Measurements from ENCODE around the gene TSPAN31.

The TSPAN31 gene

DNA sequence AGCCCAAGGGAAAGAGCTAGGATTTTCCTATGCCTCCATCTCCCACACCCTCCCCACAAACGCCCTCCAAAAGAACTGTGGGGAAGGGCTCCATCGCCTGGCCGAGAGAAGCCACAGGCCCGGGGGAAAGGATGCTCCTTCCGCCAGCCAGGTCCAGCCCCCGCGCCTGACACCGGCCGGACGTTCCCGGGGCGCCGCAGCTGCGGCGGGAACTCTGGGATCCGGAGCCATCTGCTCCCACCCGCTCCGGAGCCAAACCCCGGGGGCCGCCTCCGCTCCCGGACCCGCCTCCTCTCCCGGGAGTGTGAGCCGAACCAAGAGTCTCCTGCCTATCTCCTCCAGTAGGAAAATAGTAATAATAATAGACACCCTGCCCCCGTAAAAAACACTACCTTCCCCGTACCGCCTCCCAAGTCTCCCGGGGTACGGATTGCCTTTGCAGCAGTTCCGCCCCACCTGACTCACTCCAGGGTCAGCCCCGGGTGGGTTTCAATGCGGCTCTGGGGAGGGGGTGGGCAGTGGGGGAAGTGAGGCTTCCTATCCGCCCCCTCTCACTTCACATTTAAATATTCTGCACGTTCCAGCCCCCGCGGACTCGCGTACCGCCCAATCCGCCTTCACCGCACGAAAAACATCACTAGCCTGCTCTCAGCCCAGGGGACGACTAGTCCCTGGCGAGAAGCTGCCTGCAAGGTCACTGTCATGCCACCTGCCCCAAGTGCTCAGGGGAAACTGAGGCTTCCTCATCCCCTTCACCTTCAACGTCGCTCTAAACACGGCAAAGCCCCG, 8.7 kb upstream of the TSPAN31 start:
- DNase-seq (ENCODE audit: low read depth, low spot score), result no peak

DNA sequence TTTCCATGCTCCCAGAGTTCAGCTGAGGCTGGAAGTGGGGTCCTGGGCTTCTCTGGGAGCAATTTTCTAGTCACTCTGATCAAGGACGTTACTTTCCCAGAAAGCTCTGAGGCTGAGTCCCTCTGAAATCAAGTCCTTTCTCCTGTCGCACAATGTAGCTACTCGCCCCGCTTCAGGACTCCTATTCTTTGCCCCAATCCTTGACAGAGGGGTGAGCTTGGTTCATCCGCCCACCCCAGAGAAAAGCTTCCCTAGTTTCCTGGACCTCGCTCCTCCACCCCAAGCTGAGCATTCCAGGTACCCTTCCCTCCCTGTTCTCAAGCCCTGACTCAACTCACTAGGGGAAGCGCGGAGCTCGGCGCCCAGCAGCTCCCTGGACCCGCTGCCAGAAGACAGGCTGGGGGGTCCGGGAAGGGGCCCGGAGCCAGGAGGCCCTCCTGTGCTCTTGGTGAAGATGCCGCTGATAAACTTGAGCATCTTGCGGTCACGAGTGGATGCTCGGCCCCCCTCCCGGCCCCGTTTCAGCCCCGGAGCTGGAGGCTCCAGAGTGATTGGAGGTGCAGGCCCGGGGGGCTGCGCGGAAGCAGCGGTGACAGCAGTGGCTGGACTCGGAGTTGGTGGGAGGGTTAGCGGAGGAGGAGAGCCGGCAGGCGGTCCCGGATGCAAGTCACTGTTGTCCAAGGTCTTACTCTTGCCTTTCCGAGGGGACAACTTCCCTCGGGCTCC, 7.9 kb upstream of the TSPAN31 start:
- DNase-seq (ENCODE audit: low read depth, low spot score), result no peak

DNA sequence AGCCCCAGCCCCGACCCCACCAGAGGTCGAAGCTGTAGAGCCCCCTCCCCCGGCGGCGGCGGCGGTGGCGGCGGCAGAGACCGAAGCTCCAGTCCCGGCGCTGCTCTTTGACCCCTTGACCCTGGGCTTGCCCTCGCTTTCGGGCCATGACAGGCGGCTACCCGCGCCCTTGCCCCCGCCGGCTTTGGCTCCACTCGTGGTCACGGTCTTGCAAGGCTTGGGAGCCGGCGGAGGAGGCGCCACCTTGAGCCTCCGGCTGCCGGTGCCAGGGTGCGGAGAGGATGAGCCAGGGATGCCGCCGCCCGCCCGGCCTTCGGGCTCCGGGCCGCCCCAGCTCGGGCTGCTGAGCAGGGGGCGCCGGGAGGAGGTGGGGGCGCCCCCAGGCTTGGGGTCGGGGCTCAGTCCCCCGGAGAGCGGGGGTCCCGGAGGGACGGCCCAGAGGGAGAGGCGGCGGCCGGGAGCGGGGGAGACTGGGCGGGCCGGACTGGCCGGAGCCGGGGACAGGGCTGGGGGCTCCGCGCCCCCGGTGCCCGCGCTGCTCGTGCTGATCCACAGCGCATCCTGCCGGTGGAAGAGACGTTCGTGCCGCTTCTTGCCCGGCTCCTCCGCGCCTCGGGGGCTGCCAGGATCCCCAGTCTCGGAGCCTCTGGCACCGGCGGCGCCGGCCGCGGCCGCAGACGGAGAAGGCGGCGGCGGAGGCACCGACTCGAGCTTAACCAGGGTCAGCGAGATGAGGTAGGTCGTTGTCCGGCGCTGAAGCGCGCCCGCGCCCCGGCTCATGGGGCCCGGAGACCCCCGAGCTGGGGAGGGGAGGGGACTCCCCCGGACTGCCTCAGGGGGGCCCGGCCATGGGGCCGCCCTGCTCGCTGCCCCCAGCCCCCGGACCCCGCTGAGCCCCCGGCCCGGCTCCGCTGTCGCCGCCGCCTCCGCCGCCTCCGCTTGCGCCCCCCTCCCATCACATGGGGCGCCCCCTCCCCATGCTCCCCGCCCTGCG, 7.1 kb upstream of the TSPAN31 start:
- DNase-seq (ENCODE audit: low read depth, low spot score), result no peak

DNA sequence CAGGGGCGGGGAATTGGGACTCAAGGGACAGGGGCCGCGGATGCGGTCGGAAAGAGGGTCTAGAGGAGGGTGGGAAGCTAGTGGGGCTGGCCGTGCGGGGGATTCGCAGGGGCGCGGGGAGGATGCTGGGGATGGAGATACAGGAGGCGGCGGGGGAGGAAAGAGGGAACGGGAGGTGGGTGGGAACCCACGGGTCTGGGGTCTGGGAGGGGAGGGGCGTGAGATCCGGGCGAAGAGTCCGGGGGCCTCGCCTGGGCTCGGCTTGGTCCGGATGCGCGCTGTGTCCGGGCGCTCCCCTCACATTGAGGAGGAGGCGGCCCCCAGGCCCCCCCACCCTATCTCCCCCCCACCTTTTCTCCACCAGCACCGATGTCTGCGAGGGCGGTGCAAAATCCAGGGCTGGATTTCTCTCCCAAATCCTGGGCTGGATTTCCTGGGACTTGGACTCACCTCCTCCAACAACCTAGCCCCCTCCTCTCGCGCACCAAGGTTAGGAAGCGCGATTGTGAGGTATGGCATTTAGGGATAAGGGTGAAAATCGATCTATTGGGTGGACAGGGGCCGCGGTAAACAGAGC, 6.1 kb upstream of the TSPAN31 start, which contains the start of gene AGAP2:
TSS of gene AGAP2 (minus strand) at position 82 of the 577 bp plus-strand sequence. CDS start 496 bp downstream, outside the sequence.
- no peak for DNase-seq (ENCODE audit: low read depth, low spot score)

DNA sequence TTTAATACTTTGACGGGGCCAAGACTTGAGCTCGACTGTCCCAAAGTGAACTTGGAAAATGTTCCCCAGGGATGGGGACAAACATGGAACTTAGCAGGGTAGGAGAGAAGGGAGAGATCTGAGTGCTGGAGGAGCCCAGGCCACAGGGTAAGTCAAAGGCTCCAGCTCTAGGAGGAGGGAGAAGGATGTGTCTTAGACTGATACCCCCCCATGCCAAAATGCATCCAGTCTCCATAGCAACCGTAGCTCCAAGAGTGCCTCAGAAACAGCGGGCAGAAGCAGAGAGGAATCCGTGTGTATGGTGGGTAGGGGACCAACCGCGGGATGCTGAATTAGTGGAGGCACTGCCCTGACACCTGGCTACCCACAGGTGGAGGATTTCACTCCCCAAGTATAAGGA, 5.5 kb upstream of the TSPAN31 start:
- no peak for DNase-seq (ENCODE audit: low read depth, low spot score)

DNA sequence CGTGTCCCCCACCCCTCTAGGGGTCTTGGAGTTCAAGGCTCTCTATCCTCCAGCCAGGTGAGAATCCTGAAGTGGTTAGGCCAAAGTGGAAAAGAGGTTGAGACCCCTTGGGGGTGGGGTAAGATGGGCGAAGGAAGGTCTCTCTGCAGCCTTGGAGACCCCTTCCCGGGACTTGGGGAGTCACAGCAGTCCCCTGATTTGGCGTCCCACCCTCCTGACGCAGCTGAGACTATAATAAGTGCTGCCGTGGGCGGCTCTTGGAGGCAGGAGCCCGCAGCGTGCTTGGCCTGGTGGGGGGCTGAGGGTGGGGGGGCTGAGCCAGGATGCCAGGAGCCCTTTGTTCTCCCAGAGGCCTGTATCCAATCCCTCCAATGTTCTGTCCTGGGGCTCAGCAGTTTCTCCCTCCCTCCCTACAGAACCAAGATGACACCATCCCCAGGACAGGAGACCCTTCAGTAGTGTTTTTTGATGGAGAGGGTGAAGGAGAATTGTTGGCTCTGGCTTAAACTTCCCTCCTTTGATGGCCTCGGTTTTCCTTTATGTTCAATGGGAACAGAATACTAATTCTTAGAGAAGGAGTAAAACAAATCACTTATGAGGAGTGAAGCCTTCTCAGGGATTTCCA, 4.8 kb upstream of the TSPAN31 start:
- DNase-seq (ENCODE audit: low read depth, low spot score), result no peak

DNA sequence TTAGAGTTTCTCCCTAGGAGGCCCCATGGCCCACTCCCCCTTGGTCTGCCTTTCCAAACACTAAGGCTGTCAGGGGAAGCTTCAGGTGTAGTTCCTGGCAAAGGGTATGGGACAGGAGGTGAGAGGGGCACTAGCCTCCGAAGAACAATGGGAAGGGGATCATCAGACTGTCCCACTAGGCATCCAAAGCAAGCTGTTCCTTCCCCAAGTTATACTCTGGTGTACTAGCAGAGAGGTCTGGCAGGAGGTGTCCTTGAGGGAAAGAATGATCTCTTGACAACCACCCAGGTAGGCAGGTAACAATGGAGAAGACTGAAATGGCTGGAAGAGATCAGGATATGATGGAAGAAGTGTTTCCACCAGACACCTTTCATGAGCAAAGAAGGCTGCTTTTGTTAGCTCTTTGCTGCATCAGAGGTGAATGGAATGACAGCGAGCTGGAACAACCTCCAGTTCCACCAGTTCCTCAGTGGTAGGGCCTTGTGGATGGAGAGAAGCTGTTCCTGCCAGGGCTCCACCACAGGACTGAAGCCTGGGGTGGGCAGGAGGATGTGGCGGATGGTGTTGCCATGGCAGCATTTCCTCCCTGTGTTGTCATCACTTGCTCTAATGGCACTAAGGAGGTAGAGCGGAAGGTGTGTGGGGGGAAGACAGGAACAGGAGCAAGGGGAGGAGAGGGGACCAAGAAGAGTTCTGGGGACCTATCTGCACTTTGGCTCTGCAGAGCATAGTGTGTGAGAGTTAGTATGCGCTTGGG, 4.0 kb upstream of the TSPAN31 start:
- no peak for DNase-seq (ENCODE audit: low read depth, low spot score)

DNA sequence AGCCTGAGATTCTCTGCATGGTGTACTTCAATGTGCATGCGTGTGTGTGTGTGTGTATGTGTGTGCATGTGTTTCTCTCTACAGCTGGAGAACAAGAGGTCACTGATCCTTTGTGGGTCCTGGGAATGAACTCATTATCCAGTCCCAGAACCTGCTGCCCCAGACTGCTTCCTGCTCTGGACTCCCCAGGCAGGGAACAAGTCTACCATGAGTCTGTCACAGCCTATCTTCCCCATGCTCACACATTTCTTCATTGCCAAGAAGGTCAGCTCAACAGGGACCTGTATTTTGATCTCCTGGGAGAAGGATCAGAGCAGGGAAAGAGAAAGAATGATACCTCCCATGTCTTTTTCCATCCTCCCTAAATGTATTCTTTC, 3.4 kb upstream of the TSPAN31 start:
- DNase-seq (ENCODE audit: low read depth, low spot score), result no peak

DNA sequence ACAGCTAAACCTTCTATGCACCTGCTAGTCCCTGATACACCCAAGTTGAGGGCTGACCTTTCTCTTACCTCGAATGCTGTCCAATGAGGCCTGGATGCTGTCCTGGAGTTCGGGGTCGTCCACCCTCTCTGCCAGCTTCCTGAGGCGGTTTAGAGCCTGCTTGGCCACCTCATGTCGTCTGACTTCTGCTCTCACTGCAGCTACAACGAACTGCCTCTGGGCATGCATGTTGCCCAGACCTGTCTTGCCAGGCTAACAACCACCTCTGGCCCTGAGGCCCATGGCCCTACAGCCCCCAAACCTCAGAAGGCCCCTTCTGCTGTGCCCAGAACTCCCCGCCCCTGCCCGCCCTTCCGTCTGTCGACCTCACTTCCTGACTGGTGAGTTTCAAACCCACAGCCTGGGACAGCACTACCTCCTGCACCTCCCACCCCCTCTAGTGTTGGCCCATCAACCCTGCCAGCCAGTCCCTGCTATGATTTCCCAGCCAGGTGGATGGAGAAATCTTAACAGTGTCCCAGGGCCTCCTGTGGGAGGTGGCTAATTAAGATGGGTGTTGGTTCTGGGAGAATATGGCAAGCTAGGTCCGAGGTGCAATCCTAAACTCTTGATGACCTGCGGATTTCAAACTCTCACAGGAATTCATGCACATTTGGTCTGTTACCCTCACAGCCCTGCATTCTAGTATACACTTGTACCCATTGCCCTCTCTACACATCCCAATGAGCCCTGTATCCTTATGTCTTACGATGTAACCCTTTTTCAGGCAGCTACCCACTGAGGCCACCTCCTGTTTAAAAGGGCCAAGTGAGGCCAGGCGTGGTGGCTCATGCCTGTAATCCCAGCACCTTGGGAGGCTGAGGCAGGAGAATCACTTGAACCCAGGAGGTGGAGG, 2.7 kb upstream of the TSPAN31 start:
- DNase-seq (ENCODE audit: low read depth, low spot score), result no peak

DNA sequence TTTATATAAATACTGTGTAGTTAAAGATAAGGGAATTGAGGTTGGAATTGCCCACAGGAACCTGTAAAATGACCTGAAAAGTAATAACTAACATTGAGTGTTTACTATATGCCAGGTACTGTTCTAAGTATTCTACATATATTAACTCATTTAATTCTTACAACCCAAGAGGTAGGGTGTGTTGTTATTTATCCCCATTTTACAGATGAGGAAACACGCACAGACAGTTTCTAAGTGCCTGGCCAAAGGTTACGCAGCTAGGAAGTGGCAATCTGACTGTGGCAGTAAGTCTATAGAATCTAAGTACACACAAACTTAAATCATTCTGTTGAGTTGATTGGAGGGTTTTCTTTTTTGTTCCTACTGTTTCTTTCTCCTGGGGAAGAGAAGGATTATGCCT, 1.1 kb upstream of the TSPAN31 start:
- no peak for DNase-seq (ENCODE audit: low read depth, low spot score)

DNA sequence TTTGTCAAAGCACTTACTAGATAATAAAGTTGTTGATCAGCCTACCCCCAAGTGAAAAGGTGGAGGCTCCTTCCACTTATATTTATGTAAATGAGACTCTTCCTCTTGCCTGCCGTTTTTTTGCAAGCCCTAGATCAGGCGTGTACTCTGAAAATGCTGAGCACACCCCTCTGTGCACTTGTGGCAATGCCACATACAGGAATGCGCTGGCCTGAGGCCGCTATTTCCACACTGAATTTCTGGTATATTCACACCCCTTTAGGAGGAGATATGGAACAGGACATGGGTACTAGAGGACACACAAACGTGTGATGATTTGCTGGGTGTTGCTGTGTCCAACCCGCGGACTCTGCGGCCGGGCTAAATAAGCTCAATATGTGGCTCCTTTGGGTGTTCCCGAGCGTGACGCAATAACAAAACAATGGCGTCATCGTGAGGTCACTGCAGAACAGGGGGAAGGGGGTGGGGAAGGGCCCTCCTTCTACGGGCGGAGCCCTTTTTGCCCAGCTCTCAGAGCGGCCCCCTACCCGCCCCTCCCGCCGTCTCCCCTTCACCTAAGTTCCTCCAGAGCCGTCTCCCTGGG, 554 bp upstream of the TSPAN31 start:
- DNase-seq (ENCODE audit: low read depth, low spot score), result no peak

DNA sequence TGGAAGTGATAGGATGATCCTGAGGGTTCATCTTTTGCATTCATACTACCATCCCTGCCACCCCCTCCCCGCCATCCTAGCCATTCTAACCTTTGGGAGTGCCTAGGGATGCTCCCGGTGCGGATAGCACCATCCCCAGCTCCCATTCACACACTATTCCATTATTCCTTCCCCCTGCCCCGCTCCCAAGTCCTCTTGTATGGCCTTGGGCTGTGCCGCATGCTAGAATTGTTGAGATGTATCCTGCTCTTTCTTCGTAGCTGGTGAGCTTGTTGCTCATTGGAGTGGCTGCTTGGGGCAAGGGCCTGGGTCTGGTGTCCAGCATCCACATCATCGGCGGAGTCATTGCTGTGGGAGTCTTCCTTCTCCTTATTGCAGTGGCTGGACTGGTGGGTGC, 644 bp downstream of the TSPAN31 start:
- DNase-seq (ENCODE audit: low read depth, low spot score), result no peak

DNA sequence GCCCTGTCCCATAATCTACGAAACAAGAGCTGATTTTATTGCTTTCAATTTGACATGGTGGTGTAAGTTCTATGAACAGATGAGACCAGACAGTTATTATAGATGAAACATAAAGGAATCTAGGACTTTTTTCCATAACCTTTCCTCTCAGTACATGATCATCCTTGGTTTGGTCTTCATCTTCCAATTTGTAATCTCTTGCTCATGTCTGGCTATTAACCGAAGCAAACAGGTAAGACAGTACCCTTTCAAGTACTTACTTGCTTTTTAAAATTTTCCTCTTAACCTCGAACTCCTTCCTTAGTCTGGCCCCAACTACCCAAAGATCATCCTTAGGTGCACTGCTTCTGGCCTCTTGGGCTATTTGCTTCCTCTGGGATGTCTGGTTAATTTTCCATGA, 1.2 kb downstream of the TSPAN31 start:
- no peak for DNase-seq (ENCODE audit: low read depth, low spot score)

DNA sequence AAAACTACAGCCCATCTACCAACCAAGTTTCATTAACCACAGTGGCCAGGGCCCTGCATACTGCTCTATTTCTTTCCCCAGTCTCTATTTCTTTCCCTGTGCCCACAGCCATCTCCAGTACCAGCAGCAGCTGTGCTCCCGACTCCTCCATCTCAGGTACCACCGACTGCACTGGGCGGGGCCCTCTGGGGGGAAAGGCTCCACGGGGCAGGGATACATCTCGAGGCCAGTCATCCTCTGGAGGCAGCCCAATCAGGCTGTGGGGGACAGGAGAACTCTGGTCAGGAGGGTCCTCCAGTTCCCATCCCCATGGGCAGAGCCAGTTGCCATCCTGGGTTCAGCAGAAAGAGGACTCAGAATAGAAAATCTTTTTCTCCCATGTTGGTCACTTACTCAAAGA, 4.2 kb downstream of the TSPAN31 start:
- no peak for DNase-seq (ENCODE audit: low read depth, low spot score)

DNA sequence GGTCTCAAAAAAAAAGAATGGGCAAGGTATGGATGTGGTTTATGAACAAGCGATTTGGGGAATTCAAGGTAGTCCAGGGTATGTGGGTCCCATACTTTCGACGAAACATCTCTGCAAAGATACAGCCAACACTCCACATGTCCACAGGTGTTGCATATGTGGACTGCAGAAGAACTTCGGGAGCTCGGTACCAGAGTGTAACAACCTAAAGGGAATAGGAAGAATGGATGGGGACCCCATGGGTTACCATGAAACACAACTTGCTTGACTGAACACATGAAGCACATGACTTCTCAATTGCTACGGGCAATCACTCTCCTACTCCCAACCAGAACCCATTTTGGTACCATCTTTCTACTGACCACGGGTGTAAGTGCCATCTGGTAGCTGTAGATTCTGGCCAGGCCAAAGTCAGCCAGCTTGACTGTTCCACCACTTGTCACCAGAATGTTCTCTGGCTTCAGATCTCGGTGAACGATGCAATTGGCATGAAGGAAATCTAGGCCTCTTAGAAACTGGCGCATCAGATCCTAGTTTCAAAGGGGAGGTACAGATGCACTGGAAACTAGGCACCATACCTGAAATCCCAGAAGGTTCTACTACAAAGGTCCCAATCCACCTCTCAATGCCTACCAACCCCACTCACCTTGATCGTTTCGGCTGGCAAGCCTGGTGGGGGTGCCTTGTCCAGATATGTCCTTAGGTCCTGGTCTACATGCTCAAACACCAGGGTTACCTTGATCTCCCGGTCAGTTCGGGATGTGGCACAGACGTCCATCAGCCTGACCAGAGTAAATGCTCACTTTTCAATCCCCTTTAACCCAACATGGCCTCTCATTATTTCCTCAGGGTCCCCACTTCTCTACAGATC, 6.0 kb downstream of the TSPAN31 start:
- DNase-seq (ENCODE audit: low read depth, low spot score), result no peak

DNA sequence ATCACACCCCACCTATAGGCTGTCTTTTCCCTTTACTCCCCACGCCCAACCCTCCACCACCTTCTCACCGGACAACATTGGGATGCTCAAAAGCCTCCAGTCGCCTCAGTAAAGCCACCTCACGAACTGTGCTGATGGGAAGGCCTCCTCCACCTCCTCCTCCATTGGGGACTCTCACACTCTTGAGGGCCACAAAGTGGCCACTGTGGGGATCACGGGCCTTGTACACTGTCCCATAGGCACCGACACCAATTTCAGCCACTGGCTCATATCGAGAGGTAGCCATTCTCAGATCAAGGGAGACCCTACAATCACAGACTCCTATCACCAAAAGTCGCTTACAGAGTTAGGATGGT, 6.6 kb downstream of the TSPAN31 start:
- DNase-seq (ENCODE audit: low read depth, low spot score), result no peak

DNA sequence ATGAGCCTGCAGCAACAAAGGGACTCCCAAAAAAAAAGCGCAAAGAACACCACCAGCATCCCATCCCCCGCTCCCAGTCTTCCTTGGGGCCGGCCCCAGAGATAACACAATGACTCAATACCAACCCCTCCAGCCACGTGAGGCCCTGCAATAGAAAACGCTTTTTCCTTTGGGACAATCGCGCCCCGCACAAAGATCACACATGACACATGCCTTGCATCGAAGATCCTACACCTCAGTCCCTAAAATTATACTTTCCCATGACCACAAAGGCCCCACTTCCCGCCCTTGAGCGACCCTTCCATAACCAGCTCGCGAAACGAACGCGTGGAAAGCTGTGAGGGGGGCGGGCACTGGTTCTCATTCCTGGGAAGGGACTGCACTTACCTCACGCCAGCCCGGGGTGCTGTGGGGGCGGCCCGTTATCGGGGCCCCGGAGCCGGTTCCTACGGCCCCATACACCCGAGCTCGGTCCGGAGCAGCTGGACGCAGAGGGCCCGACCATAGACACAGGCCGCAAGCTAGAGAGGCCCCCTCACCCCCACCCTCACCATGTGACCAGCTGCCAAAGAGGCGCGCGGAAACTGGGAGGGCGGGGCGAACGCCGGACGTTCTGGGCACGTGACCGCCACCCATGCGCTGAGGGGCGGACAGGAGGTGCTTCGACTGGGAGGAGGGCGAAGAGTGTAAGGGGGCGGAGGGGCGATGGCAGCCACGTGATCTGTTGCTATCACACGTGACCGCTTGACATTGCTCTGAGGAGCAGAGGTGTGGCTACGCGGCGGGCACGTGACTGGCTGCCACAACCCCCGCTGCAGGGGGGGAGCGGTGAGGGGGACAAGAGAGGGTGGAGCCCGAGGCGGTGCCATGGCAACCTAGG, 7.2 kb downstream of the TSPAN31 start, which contains the start of gene CDK4:
TSS of gene CDK4 (minus strand) at position 523 of the 880 bp plus-strand sequence. CDS start 593 bp downstream, outside the sequence.
- DNase-seq (ENCODE audit: low read depth, low spot score), result peak; percentile 99

All from smooth muscle cell of the brain vasculature (primary cell).